GM19372 (cell line): ENCODE measurements around the gene PIP5K1C.
"Not testable (repeated sequence)": the region's sequence is repeated elsewhere in the genome, so short reads cannot be mapped to it uniquely, and the experiment has no call there.

Experiments used
- ATAC-seq: cut with Tn5 transposase; IDR thresholded peaks from one replicate; pipeline ENCODE4 v1.9.1; 2021; ENCODE audit warnings: mild to moderate bottlenecking, low read depth, moderate library complexity; ENCODE audit not compliant: unreplicated experiment

Gene PIP5K1C

GRCh38 chr19:3603121-3603811, 97.0 kb downstream of the PIP5K1C start:
- no peak for ATAC-seq

GRCh38 chr19:3601021-3601420, 99.2 kb downstream of the PIP5K1C start:
- ATAC-seq = no peak

DNA sequence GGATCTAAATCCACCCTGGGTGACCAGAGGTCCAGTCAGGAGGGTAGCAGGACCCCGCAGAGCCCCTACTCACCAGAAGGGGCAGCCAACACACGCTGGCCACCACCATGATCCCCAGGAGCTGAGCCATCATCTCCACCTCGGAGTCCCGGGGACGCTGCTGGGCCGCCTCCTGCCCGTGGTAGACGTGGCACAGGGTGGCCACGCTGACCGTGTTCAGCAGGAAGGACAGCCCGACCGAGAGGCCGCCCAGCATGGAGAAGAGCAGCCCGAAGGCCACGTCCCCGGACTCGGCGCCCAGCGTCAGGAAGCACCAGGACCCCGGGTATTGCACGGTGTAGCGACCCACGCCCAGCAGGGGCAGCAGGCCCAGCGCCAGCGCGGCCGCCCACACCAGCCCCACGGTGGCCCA, 100.5 kb downstream of the PIP5K1C start:
- ATAC-seq = no peak

GRCh38 chr19:3595521-3596061, 104.7 kb downstream of the PIP5K1C start:
- no peak for ATAC-seq

DNA sequence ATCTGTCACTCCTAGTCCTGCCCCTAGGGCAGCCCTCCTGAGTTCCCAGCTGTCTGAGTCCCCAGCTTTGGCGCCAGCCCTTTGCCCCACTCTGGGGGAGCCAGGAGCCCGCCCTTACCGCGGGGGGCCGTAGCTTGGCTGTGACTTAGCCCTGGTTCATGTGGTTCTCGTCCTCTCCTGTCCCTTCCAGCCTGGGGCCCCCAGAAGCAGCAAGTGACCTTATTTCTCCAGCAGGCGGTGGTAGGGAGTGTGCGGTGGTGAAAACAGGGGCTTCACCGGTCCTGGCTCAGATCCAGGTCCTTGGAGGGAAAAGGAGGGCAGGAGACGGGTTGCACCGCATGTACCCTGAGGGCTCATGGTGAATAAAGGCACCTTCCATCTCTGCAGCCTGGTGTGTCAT, 107.1 kb downstream of the PIP5K1C start:
- no peak for ATAC-seq

DNA sequence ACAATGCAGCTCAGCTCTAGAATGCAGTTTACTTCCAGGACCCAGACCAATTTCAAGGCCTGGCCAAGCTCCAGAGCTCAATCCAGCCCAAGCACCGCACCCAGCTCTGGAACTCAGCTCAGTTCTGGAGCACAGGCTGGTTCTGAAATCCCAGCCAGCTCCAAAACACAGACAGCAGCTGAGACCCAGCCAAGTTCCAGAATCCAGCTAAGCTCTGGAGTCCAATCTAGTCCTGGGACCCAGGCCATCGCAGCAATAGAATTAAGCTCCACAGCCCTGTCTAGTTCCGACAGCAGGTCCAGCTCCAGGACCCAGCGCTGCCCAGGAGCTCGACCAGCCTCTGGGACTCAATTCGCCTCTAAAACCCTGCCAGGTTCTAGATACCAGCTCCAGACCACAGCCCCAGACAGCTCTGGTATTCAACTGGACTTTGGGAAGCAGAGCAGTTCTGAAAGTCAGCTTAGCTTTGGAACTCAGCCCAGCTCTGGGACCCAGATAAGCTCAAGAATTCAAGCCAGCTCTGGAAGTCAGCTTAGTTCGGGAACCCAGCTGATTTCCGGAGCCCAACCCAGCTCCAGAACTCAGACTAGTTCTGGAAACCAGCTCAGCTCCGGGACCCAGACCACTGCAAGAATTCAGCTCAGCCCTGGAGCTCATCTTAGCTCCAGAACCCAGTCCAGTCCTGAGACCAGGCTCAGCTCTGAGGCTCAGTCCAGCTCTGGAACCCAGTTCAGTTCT, 108.2 kb downstream of the PIP5K1C start:
- no peak for ATAC-seq

DNA sequence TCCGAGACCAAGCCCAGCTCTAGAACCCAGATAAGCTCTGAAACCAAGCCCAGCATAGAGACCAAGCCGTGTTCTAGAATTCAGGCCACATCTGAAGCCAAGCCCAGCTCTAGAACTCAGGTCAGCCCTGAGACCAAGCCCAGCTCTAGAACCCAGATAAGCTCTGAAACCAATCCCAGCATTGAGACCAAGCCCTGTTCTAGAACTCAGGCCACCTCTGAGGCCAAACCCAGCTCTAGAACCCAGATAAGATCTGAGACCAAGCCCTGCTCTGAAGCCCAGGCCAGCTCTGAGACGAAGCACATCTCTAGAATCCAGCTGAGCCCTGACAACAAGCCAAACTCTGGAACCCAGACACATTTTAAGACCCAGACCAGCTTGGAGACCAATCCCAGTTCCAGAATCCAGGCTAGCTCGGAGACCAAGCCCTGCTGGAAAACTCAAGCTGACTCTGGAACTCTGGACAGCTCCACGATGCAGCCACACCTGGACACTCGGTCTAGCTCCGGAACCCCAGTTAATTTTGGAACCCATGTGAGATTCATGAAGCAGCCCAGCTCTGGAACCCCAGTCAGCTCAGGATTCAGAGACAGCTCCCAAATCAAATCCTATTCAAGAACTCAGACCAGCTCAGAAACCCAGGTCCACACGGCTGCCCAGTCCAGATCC, 109.1 kb downstream of the PIP5K1C start:
- no peak for ATAC-seq

DNA sequence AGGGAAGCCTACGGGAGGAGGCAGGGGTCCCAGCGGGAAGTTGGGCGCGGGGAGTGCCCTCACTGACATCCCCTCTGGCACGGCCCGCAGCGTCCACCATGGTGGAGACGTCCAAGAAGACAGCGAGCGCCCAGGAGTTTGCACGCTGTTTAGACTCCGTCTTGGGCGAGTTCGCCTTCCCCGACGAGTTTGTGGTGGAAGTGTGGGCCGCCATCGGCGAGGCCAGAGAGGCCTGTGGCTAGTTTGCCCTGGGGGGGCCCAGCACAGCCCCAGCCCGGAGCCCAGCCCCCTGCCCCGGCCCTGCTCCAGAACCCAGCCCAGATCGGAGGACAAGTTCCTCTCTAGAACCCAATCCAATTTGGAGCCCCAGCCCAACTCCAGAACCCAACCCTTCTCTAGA, 110.3 kb downstream of the PIP5K1C start:
- no peak for ATAC-seq

- no peak for ATAC-seq
Measured at GRCh38 chr19:3589439-3589838, 110.8 kb downstream of the PIP5K1C start.

GRCh38 chr19:3586707-3587346, 113.4 kb downstream of the PIP5K1C start:
- ATAC-seq = no peak

DNA sequence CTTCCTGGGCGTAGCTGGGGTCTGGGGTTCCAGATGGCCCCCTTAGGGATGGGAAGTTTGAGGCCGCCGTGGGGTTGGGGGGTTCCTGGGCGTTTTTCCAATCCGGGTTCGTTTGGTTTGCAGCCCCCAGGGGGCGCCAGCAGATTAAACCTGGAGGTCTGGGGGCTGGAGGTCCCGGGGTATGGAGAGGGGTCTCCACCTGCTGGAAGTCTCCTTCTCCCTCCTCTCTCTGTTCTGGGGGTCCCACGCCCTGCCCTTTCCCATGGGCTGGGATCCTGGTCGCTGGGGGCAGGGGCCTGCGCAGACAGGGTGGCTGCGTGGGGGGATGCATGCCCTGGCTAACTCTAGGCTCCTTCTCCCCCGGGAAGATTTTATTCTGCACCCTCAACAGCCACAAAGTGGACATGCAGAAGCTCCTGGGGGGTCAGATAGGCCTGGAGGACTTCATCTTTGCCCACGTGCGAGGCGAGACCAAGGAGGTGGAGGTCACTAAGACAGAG, 114.1 kb downstream of the PIP5K1C start:
- no peak for ATAC-seq

DNA sequence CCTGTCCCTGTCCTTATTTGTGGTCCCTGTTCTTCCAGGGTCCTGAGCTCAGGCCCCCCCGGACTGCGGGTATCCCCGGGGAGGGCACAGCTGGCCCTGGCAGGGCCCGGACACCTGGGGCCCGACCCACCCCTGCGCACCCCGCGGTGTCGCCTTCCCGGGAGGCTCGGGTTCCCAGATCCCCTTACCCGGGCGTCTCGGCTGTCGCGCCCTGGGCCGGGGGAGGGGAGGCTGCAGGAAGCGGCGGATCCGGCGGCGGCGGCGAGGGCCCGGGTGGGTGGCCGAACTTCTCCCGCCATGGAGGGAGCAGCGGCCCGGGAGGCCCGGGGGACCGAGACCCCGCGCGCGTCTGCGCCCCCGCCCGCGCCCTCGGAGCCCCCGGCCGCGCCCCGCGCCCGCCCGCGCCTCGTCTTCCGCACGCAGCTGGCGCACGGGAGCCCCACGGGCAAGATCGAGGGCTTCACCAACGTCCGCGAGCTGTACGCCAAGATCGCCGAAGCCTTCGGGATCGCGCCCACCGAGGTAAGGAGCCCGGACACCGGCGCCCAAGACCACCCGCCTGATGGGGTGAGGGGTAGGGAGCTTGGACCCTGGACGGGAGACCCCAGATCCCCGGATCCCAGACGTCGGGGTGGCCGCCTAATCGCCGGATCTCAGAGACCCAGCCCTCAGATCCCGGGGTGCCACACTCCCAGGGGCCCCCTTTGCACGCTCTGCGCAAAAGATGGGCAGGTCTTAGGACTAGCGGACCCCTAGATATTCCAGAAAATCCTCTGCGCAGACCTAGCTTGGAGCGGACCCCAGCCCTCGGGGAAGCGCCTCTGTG, 114.8 kb downstream of the PIP5K1C start, which contains the start of gene GIPC3:
TSS of gene GIPC3 (plus strand) at position 178 of the 826 bp plus-strand sequence. CDS start at position 298, 120 bp downstream.
- no peak for ATAC-seq

DNA sequence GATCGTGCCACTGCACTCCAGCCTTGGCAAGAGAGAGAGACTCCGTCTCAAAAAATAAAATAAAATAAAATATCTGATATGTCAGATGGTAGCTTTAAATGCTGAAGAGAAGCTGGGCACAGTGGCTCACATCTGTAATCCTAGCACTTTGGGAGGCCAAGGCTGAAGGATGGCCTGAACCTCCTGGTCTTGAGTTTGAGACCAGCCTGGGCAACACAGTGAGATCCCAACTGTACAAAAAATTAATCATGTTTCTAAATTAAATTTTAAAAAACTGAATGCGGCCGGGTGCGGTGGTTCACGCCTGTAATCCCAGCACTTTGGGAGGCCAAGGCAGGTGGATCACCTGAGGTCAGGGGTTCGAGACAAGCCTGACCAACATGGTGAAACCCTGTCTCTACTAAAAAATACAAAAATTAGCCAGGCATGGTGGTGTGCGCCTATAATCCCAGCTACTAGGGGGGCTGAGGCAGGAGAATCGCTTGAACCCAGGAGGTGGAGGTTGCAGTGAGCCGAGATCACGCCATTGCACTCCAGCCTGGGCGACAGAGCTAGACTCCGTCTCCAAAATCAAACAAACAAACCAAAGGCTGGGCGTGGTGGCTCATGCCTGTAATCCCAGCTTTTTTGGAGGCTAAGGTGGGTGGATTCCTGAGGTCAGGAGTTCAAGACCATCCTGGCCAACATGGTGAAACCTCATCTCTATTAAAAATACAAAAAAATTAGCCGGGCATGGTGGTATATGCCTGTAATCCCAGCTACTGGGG, 116.0 kb downstream of the PIP5K1C start:
- ATAC-seq = not testable (repeated sequence)

DNA sequence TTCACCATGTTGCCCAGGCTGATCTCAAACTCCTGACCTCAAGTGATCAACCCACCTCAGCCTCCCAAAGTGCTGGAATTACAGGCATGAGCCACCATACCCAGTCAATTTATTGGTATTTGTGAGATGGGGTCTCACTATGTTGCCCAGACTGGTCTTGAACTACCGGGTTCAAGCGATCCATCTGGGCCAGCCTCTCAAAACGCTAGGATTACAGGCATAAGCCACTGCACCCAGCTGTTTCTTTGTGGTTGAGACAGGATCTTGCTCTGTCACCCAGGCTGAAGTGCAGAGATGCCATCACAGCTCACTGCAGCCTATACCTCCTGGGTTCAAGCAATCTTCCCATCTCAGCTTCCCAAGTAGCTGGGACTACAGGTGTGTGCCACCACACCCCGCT, 118.5 kb downstream of the PIP5K1C start:
- ATAC-seq = not testable (repeated sequence)
